Measurements from ENCODE around the gene SPATA18. TPM values are rescaled to one million over a fixed set of nuclear protein-coding genes. Genes with fewer than 3 reads are reported as not detected.

SPATA18 gene
- total RNA-seq, 1 donor from 2014 or later: 0.32 TPM

GRCh38 chr4:52019936-52020657 lies 31.0 kb upstream of the SPATA18 start, which contains the start of gene LRRC66:
LRRC66 (minus strand) TSS chr4:52020363; CDS start chr4:52017613, 2,750 bp downstream.
- no peaks in the 10 kb centered on the region for H3K27me3 ChIP-seq
- DNase-seq (ENCODE audit: low spot score in 2 of 2): no peak
- no peak within 1 kb of the TSS for H3K4me3 ChIP-seq
- H3K4me1 ChIP-seq: no peaks in the 10 kb centered on the region
- no peak within 1 kb of the TSS for H3K27ac ChIP-seq
- TF ChIP-seq CTCF (IDR thresholded peaks at IDR 0.05): no peak
- H3K36me3 ChIP-seq: peaks cover 10 to 36% of the 10 kb centered on the region in 2 donors
- H3K9me3 ChIP-seq: no peaks in the 10 kb centered on the region
- intact Hi-C loops (cut with DNase I): no loop called here

GRCh38 chr4:52028970-52029369 lies 22.1 kb upstream of the SPATA18 start:
- Histone ChIP-seq H3K4me1 (no peaks in the 10 kb centered on the region), H3K9me3 (no peaks in the 10 kb centered on the region), H3K36me3 (peaks cover 10 to 54% of the 10 kb centered on the region in 2 donors), H3K27ac (no peak overlapping the region), H3K4me3 (no peak overlapping the region), H3K27me3 (no peaks in the 10 kb centered on the region)
- intact Hi-C loops (cut with DNase I): no loop called here
- no peak for DNase-seq (ENCODE audit: low spot score in 2 of 2)
- TF ChIP-seq CTCF (IDR thresholded peaks at IDR 0.05): no peak

DNA sequence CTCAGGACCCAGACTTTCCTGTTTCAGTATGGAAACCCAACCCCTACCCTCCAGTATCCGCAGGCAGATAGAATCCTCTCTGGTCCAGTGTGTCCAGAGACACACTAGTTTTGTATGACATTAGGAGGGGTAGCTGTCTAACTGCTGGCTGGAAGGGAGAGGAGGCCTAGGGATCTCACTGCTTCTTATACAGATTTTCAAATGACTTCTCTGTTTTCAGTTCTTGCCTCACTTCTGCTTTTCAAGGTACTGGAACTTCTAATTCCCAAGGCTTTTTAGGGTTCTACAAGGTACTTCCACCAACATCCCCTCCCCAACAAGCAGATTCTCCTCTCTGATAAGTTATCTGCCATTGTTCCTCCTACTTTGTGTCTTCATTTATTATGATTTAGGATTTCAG lies 19.1 kb upstream of the SPATA18 start:
- H3K4me3 ChIP-seq: no peak overlapping the region
- peaks cover 0 to 16% of the 10 kb centered on the region in 2 donors for H3K4me1 ChIP-seq
- no peak for DNase-seq (ENCODE audit: low spot score in 2 of 2)
- TF ChIP-seq CTCF (IDR thresholded peaks at IDR 0.05): no peak
- H3K27me3 ChIP-seq: no peaks in the 10 kb centered on the region
- H3K27ac ChIP-seq: no peak overlapping the region
- intact Hi-C loops (cut with DNase I): loop anchor here (10.0 kb wide), 2 partner anchors 623 to 833 kb away; partner anchors contain the start of genes RASL11B and USP46
- H3K9me3 ChIP-seq: no peaks in the 10 kb centered on the region
- peaks cover 7 to 37% of the 10 kb centered on the region in 2 donors for H3K36me3 ChIP-seq

DNA sequence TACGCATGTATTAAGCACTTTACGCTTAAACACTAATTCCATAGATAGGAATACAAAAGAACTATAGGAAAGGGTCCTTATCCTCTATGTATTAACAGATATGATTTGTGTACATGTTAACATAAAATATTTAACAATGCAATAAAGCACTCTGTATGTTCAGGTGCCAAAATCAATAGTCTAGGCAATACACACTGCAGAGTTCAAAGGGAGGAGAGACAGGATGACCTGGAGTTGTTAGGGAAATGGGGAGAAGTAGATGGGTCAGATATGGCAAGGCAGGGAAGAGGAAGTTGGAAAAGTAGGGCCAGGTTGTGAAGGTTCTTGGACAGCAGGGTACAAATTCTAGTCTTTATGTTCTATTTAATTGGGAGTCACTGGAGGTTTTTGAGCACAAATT lies 15.9 kb upstream of the SPATA18 start:
- TF ChIP-seq CTCF (IDR thresholded peaks at IDR 0.05): no peak
- no peak for DNase-seq (ENCODE audit: low spot score in 2 of 2)
- intact Hi-C loops (cut with DNase I): loop anchor here (5.0 to 10.0 kb wide), 4 partner anchors 162 to 830 kb away; partner anchors contain the start of genes DCUN1D4, RASL11B and USP46
- Histone ChIP-seq H3K4me1 (peaks cover 0 to 16% of the 10 kb centered on the region in 2 donors), H3K9me3 (no peaks in the 10 kb centered on the region), H3K27ac (no peak overlapping the region), H3K4me3 (no peak overlapping the region), H3K36me3 (peaks cover 5 to 13% of the 10 kb centered on the region in 2 donors), H3K27me3 (no peaks in the 10 kb centered on the region)

GRCh38 chr4:52036886-52037530 lies 14.1 kb upstream of the SPATA18 start:
- H3K4me1 ChIP-seq: peaks cover 0 to 16% of the 10 kb centered on the region in 2 donors
- TF ChIP-seq CTCF (IDR thresholded peaks at IDR 0.05): no peak
- intact Hi-C loops (cut with DNase I): loop anchor here (5.0 to 10.0 kb wide), 4 partner anchors 160 to 828 kb away; partner anchors contain the start of genes DCUN1D4, RASL11B and USP46
- peak overlapping the region; percentile 91 to 93 for H3K4me3 ChIP-seq
- H3K9me3 ChIP-seq: no peaks in the 10 kb centered on the region
- no peak for DNase-seq (ENCODE audit: low spot score in 2 of 2)
- H3K27me3 ChIP-seq: no peaks in the 10 kb centered on the region
- peak overlapping the region; percentile 73 to 79 for H3K27ac ChIP-seq
- no peaks in the 10 kb centered on the region for H3K36me3 ChIP-seq

Measured in ascending aorta (tissue), 2 donors.